Muscle layer of colon (tissue), 2 donors: ENCODE measurements around the gene PRSS53.
"Not testable (repeated sequence)": the region's sequence is repeated elsewhere in the genome, so short reads cannot be mapped to it uniquely, and the experiment has no call there.

Source experiments
- H3K27ac ChIP-seq: one replicate; pipeline ENCODE4 v1.7.0; 2013; ENCODE audit warnings: low read depth, mild to moderate bottlenecking, low read length, moderate library complexity
- H3K27me3 ChIP-seq, 2 donors: one replicate each; pipeline ENCODE4 v1.7.0; 2013; ENCODE audit warnings: low read length in 2 of 2, mild to moderate bottlenecking in 2 of 2; ENCODE audit not compliant: insufficient read depth in 2 of 2, control insufficient read depth in 1 of 2
- H3K36me3 ChIP-seq: one replicate; pipeline ENCODE4 v1.7.0; 2013; ENCODE audit warnings: mild to moderate bottlenecking, low read length; ENCODE audit not compliant: insufficient read depth
- H3K4me1 ChIP-seq: one replicate; pipeline ENCODE4 v1.7.0; 2013; ENCODE audit warnings: mild to moderate bottlenecking, low read length; ENCODE audit not compliant: insufficient read depth
- H3K4me3 ChIP-seq, 2 donors: one replicate each; pipeline ENCODE4 v1.7.0; 2013; ENCODE audit warnings: low read length in 2 of 2, low read depth in 1 of 2, mild to moderate bottlenecking in 1 of 2, moderate library complexity in 1 of 2
- H3K9ac ChIP-seq: one replicate; pipeline ENCODE4 v1.7.0; 2013; ENCODE audit warnings: low read length
- H3K9me3 ChIP-seq: one replicate; pipeline ENCODE4 v1.7.0; 2013; ENCODE audit warnings: mild to moderate bottlenecking, low read length
- donor health status: abdominal sarcoma.
- donor health status: Adenocarcinoma of cecum.

Gene PRSS53

GRCh38 chr16:31105677-31106213 lies 17.0 kb upstream of the PRSS53 start:
- H3K4me1 ChIP-seq = peaks cover 15% of the 10 kb centered on the region
- H3K27me3 ChIP-seq = no peaks in the 10 kb centered on the region
- no peaks in the 10 kb centered on the region for H3K9me3 ChIP-seq
- no peak overlapping the region for H3K27ac ChIP-seq
- no peak overlapping the region for H3K4me3 ChIP-seq
- peaks cover 14% of the 10 kb centered on the region for H3K36me3 ChIP-seq
- H3K9ac ChIP-seq = no peak overlapping the region

- H3K27ac ChIP-seq, H3K27me3 ChIP-seq, H3K4me1 ChIP-seq: not testable (repeated sequence)
These were observed 12.3 kb upstream of the PRSS53 start for GRCh38 chr16:31100876-31101641.

GRCh38 chr16:31099860-31100638 lies 11.3 kb upstream of the PRSS53 start:
- Histone ChIP-seq H3K27ac (no peak overlapping the region), H3K4me1 (no peaks in the 10 kb centered on the region), H3K9ac (no peak overlapping the region), H3K27me3 (no peaks in the 10 kb centered on the region), H3K4me3 (no peak overlapping the region), H3K36me3 (no peaks in the 10 kb centered on the region), H3K9me3 (no peaks in the 10 kb centered on the region)

More at GRCh38 chr16:31100876-31101641, 12.3 kb upstream of the PRSS53 start:
- H3K36me3 ChIP-seq, H3K4me3 ChIP-seq, H3K9ac ChIP-seq, H3K9me3 ChIP-seq: not testable (repeated sequence)

GRCh38 chr16:31094424-31095120 lies 5.8 kb upstream of the PRSS53 start, which contains the start of gene VKORC1:
TSS of gene VKORC1 (minus strand) at chr16:31094797. CDS start at chr16:31094729, 68 bp downstream.
- Histone ChIP-seq H3K4me1 (peaks cover 7% of the 10 kb centered on the region), H3K9me3 (no peaks in the 10 kb centered on the region), H3K27ac (peak within 1 kb of the TSS; percentile 85), H3K27me3 (no peaks in the 10 kb centered on the region), H3K9ac (peak within 1 kb of the TSS; percentile 82), H3K4me3 (peak within 1 kb of the TSS; percentile 78 to 89), H3K36me3 (peaks cover 11% of the 10 kb centered on the region)

GRCh38 chr16:31094088-31094423 lies 5.3 kb upstream of the PRSS53 start:
- H3K27ac ChIP-seq = peak overlapping the region; percentile 85
- peak overlapping the region; percentile 78 to 89 for H3K4me3 ChIP-seq
- H3K4me1 ChIP-seq = peaks cover 7% of the 10 kb centered on the region
- H3K9me3 ChIP-seq = no peaks in the 10 kb centered on the region
- no peaks in the 10 kb centered on the region for H3K27me3 ChIP-seq
- peaks cover 11% of the 10 kb centered on the region for H3K36me3 ChIP-seq
- peak overlapping the region; percentile 82 for H3K9ac ChIP-seq

GRCh38 chr16:31093132-31093703 lies 4.5 kb upstream of the PRSS53 start:
- Histone ChIP-seq H3K9me3 (no peaks in the 10 kb centered on the region), H3K4me3 (peak overlapping the region in 1 of 2 donors; percentile 89), H3K4me1 (peaks cover 7% of the 10 kb centered on the region), H3K36me3 (peaks cover 11% of the 10 kb centered on the region), H3K9ac (no peak overlapping the region), H3K27ac (no peak overlapping the region), H3K27me3 (no peaks in the 10 kb centered on the region)

- Histone ChIP-seq H3K4me1 (peaks cover 7% of the 10 kb centered on the region), H3K4me3 (no peak overlapping the region), H3K9me3 (no peaks in the 10 kb centered on the region), H3K27ac (no peak overlapping the region), H3K27me3 (no peaks in the 10 kb centered on the region), H3K36me3 (peaks cover 11% of the 10 kb centered on the region), H3K9ac (no peak overlapping the region)
These were observed 3.6 kb upstream of the PRSS53 start for GRCh38 chr16:31092330-31092729.

- H3K36me3 ChIP-seq = peaks cover 16% of the 10 kb centered on the region
- no peak overlapping the region for H3K9ac ChIP-seq
- H3K27me3 ChIP-seq = no peaks in the 10 kb centered on the region
- H3K4me3 ChIP-seq = no peak overlapping the region
- H3K27ac ChIP-seq = no peak overlapping the region
- H3K9me3 ChIP-seq = no peaks in the 10 kb centered on the region
- H3K4me1 ChIP-seq = peaks cover 7% of the 10 kb centered on the region
These were observed 1.8 kb upstream of the PRSS53 start for GRCh38 chr16:31090540-31090939.

- Histone ChIP-seq H3K9me3 (no peaks in the 10 kb centered on the region), H3K27ac (no peak overlapping the region), H3K4me1 (peaks cover 7% of the 10 kb centered on the region), H3K4me3 (no peak overlapping the region), H3K36me3 (peaks cover 19% of the 10 kb centered on the region), H3K27me3 (no peaks in the 10 kb centered on the region), H3K9ac (no peak overlapping the region)
These were observed 456 bp upstream of the PRSS53 start for GRCh38 chr16:31089199-31089598.

GRCh38 chr16:31087971-31088370 lies 772 bp downstream of the PRSS53 start:
- Histone ChIP-seq H3K9me3 (no peaks in the 10 kb centered on the region), H3K36me3 (peaks cover 27% of the 10 kb centered on the region), H3K9ac (no peak overlapping the region), H3K4me1 (peaks cover 3% of the 10 kb centered on the region), H3K27ac (no peak overlapping the region), H3K27me3 (no peaks in the 10 kb centered on the region), H3K4me3 (no peak overlapping the region)

- peaks cover 27% of the 10 kb centered on the region for H3K36me3 ChIP-seq
- no peak overlapping the region for H3K4me3 ChIP-seq
- H3K27ac ChIP-seq = no peak overlapping the region
- H3K4me1 ChIP-seq = no peaks in the 10 kb centered on the region
- no peak overlapping the region for H3K9ac ChIP-seq
- H3K9me3 ChIP-seq = no peaks in the 10 kb centered on the region
- no peaks in the 10 kb centered on the region for H3K27me3 ChIP-seq
These were observed 1.3 kb downstream of the PRSS53 start for GRCh38 chr16:31087481-31087880.
